Activated CD4-positive, alpha-beta memory T cell treated with anti-CD3 and anti-CD28 coated beads for 36 hours (primary cell): ENCODE measurements around the gene FAM120AOS. TPM values are rescaled to one million over a fixed set of nuclear protein-coding genes. Genes with fewer than 3 reads are reported as not detected.

Source experiments
- CTCF ChIA-PET: fragments of 350-600 bp; sonication (Branson Sonifier 250); formaldehyde crosslinking; loops from one replicate; lab custom pipeline; 2021; ENCODE audit warnings: antibody characterized with exemption, inconsistent platforms; lab: Charles Lee
- POLR2A ChIA-PET: fragments of 350-600 bp; sonication (Branson Sonifier 250); formaldehyde crosslinking; loops from one replicate; lab custom pipeline; 2021; ENCODE audit warnings: antibody characterized with exemption; lab: Charles Lee
- DNase-seq: peaks from one replicate; pipeline ENCODE4 v3.0.0-alpha.2; 2020
- H3K27ac Mint-ChIP-seq: one replicate; pipeline ENCODE4 v1.8.0; 2021; ENCODE audit warnings: mixed read lengths
- H3K27me3 Mint-ChIP-seq: one replicate; pipeline ENCODE4 v1.8.0; 2021; ENCODE audit warnings: mixed read lengths
- H3K36me3 Mint-ChIP-seq: one replicate; pipeline ENCODE4 v1.8.0; 2021; ENCODE audit warnings: mixed read lengths
- H3K4me1 Mint-ChIP-seq: one replicate; pipeline ENCODE4 v1.8.0; 2021; ENCODE audit warnings: low read depth, mixed read lengths
- H3K4me3 Mint-ChIP-seq: one replicate; pipeline ENCODE4 v1.8.0; 2021; ENCODE audit warnings: mild to moderate bottlenecking, mixed read lengths
- H3K9me3 Mint-ChIP-seq: one replicate; pipeline ENCODE4 v1.8.0; 2021; ENCODE audit warnings: mixed read lengths
- intact Hi-C: fragments of 100-400 bp; cut with micrococcal nuclease; formaldehyde crosslinking; loops from one replicate; pipeline ENCODE4 v1.15.1; 2023
- total RNA-seq, 2 experiments: library from RNA; stranded (reverse); gene quantifications; one replicate each; pipeline ENCODE4 v1.2.3, GENCODE V29; 2021

FAM120AOS gene
- total RNA-seq, 2 experiments from 2014 or later, result 35.4 to 36.4 TPM

GRCh38 chr9:93480262-93480661 is 26.9 kb upstream of the FAM120AOS start:
- no peaks in the 10 kb centered on the region for H3K27me3 Mint-ChIP-seq
- intact Hi-C loops, result no loop called here
- H3K9me3 Mint-ChIP-seq, result no peaks in the 10 kb centered on the region
- ChIA-PET POLR2A (no interaction called here), CTCF (interaction anchor here (0.7 kb wide), 1 partner anchor 10 kb away, joined by 4 read pairs; no protein-coding TSS in a partner anchor)
- H3K4me1 Mint-ChIP-seq, result peaks cover 25% of the 10 kb centered on the region
- no peak for DNase-seq
- H3K36me3 Mint-ChIP-seq, result peaks cover 40% of the 10 kb centered on the region
- H3K27ac Mint-ChIP-seq, result no peak overlapping the region
- H3K4me3 Mint-ChIP-seq, result no peak overlapping the region

GRCh38 chr9:93479726-93480125 is 26.3 kb upstream of the FAM120AOS start:
- Mint-ChIP-seq H3K4me3 (no peak overlapping the region), H3K36me3 (peaks cover 38% of the 10 kb centered on the region), H3K27ac (no peak overlapping the region), H3K4me1 (peaks cover 27% of the 10 kb centered on the region), H3K27me3 (no peaks in the 10 kb centered on the region), H3K9me3 (no peaks in the 10 kb centered on the region)
- ChIA-PET CTCF (interaction anchor here (0.7 kb wide), 1 partner anchor 11 kb away, joined by 4 read pairs; no protein-coding TSS in a partner anchor), POLR2A (no interaction called here)
- no peak for DNase-seq
- intact Hi-C loops, result no loop called here

GRCh38 chr9:93477397-93477796 is 24.0 kb upstream of the FAM120AOS start:
- H3K27me3 Mint-ChIP-seq, result no peaks in the 10 kb centered on the region
- no peak for DNase-seq
- H3K4me3 Mint-ChIP-seq, result no peak overlapping the region
- ChIA-PET POLR2A (no interaction called here), CTCF (interaction anchor here (0.6 to 1.5 kb wide), 4 partner anchors 13 to 89 kb away, joined by 3 to 6 read pairs (median 4); no protein-coding TSS in a partner anchor)
- H3K9me3 Mint-ChIP-seq, result no peaks in the 10 kb centered on the region
- no peak overlapping the region for H3K27ac Mint-ChIP-seq
- H3K36me3 Mint-ChIP-seq, result peaks cover 34% of the 10 kb centered on the region
- peaks cover 29% of the 10 kb centered on the region for H3K4me1 Mint-ChIP-seq
- intact Hi-C loops, result no loop called here

- H3K27me3 Mint-ChIP-seq, result no peaks in the 10 kb centered on the region
- DNase-seq, result no peak
- POLR2A ChIA-PET, result no interaction called here
- H3K27ac Mint-ChIP-seq, result no peak overlapping the region
- intact Hi-C loops, result no loop called here
- no peak overlapping the region for H3K4me3 Mint-ChIP-seq
- H3K36me3 Mint-ChIP-seq, result peaks cover 36% of the 10 kb centered on the region
- H3K9me3 Mint-ChIP-seq, result no peaks in the 10 kb centered on the region
- CTCF ChIA-PET, result interaction anchor here (0.8 to 1.5 kb wide), 3 partner anchors 13 to 89 kb away, joined by 3 to 6 read pairs (median 4); no protein-coding TSS in a partner anchor
- H3K4me1 Mint-ChIP-seq, result peaks cover 31% of the 10 kb centered on the region
Measured at GRCh38 chr9:93476924-93477323, 23.5 kb upstream of the FAM120AOS start.

GRCh38 chr9:93475856-93476255 is 22.5 kb upstream of the FAM120AOS start:
- Mint-ChIP-seq H3K4me1 (peaks cover 29% of the 10 kb centered on the region), H3K27ac (peak overlapping the region; percentile 60), H3K36me3 (peaks cover 37% of the 10 kb centered on the region), H3K4me3 (no peak overlapping the region), H3K9me3 (no peaks in the 10 kb centered on the region), H3K27me3 (no peaks in the 10 kb centered on the region)
- POLR2A ChIA-PET, result interaction anchor here (1.2 kb wide), 1 partner anchor 9 kb away, joined by 3 read pairs; no protein-coding TSS in a partner anchor
- intact Hi-C loops, result no loop called here
- CTCF ChIA-PET, result interaction anchor here (1.2 kb wide), 1 partner anchor 90 kb away, joined by 4 read pairs; no protein-coding TSS in a partner anchor
- no peak for DNase-seq

- DNase-seq, result no peak
- no peaks in the 10 kb centered on the region for H3K9me3 Mint-ChIP-seq
- no peaks in the 10 kb centered on the region for H3K27me3 Mint-ChIP-seq
- intact Hi-C loops, result no loop called here
- H3K4me3 Mint-ChIP-seq, result no peak overlapping the region
- CTCF ChIA-PET, result interaction anchor here (1.2 kb wide), 1 partner anchor 91 kb away, joined by 4 read pairs; no protein-coding TSS in a partner anchor
- H3K36me3 Mint-ChIP-seq, result peaks cover 41% of the 10 kb centered on the region
- H3K4me1 Mint-ChIP-seq, result peaks cover 34% of the 10 kb centered on the region
- POLR2A ChIA-PET, result interaction anchor here (1.2 kb wide), 1 partner anchor 9 kb away, joined by 3 read pairs; no protein-coding TSS in a partner anchor
- H3K27ac Mint-ChIP-seq, result peak overlapping the region; percentile 60
Measured at GRCh38 chr9:93475108-93475507, 21.7 kb upstream of the FAM120AOS start.

GRCh38 chr9:93473411-93473810 is 20.0 kb upstream of the FAM120AOS start:
- Mint-ChIP-seq H3K9me3 (no peaks in the 10 kb centered on the region), H3K27ac (no peak overlapping the region), H3K4me1 (peaks cover 42% of the 10 kb centered on the region), H3K4me3 (no peak overlapping the region), H3K27me3 (no peaks in the 10 kb centered on the region), H3K36me3 (peaks cover 38% of the 10 kb centered on the region)
- intact Hi-C loops, result no loop called here
- no peak for DNase-seq
- ChIA-PET POLR2A (interaction anchor here (1.2 kb wide), 1 partner anchor 9 kb away, joined by 3 read pairs; no protein-coding TSS in a partner anchor), CTCF (no interaction called here)

GRCh38 chr9:93471124-93471523 is 17.7 kb upstream of the FAM120AOS start:
- Mint-ChIP-seq H3K27ac (no peak overlapping the region), H3K4me3 (no peak overlapping the region), H3K27me3 (no peaks in the 10 kb centered on the region), H3K4me1 (peaks cover 59% of the 10 kb centered on the region), H3K9me3 (no peaks in the 10 kb centered on the region), H3K36me3 (peaks cover 24% of the 10 kb centered on the region)
- ChIA-PET POLR2A (no interaction called here), CTCF (no interaction called here)
- intact Hi-C loops, result no loop called here
- no peak for DNase-seq

- CTCF ChIA-PET, result no interaction called here
- intact Hi-C loops, result no loop called here
- H3K27ac Mint-ChIP-seq, result no peak overlapping the region
- peaks cover 58% of the 10 kb centered on the region for H3K4me1 Mint-ChIP-seq
- peaks cover 20% of the 10 kb centered on the region for H3K36me3 Mint-ChIP-seq
- H3K9me3 Mint-ChIP-seq, result no peaks in the 10 kb centered on the region
- POLR2A ChIA-PET, result no interaction called here
- no peaks in the 10 kb centered on the region for H3K27me3 Mint-ChIP-seq
- no peak for DNase-seq
- H3K4me3 Mint-ChIP-seq, result no peak overlapping the region
Measured at GRCh38 chr9:93470391-93470790, 17.0 kb upstream of the FAM120AOS start.

GRCh38 chr9:93468763-93469456 is 15.5 kb upstream of the FAM120AOS start:
- no peak overlapping the region for H3K27ac Mint-ChIP-seq
- no peak overlapping the region for H3K4me3 Mint-ChIP-seq
- intact Hi-C loops, result no loop called here

GRCh38 chr9:93467462-93467861 is 14.1 kb upstream of the FAM120AOS start:
- intact Hi-C loops, result no loop called here
- H3K27me3 Mint-ChIP-seq, result no peaks in the 10 kb centered on the region
- H3K9me3 Mint-ChIP-seq, result no peaks in the 10 kb centered on the region
- DNase-seq, result no peak
- peak overlapping the region; percentile 66 for H3K27ac Mint-ChIP-seq
- CTCF ChIA-PET, result no interaction called here
- POLR2A ChIA-PET, result no interaction called here
- no peak overlapping the region for H3K4me3 Mint-ChIP-seq
- peaks cover 19% of the 10 kb centered on the region for H3K36me3 Mint-ChIP-seq
- peaks cover 77% of the 10 kb centered on the region for H3K4me1 Mint-ChIP-seq

More at GRCh38 chr9:93468763-93469456, 15.5 kb upstream of the FAM120AOS start:
- CTCF ChIA-PET, result interaction anchor here (1.2 kb wide), 1 partner anchor 97 kb away, joined by 8 read pairs; no protein-coding TSS in a partner anchor
- Mint-ChIP-seq H3K4me1 (peaks cover 64% of the 10 kb centered on the region), H3K27me3 (no peaks in the 10 kb centered on the region), H3K9me3 (no peaks in the 10 kb centered on the region), H3K36me3 (peaks cover 17% of the 10 kb centered on the region)
- POLR2A ChIA-PET, result no interaction called here
- DNase-seq, result no peak

GRCh38 chr9:93467062-93467416 is 13.7 kb upstream of the FAM120AOS start:
- Mint-ChIP-seq H3K36me3 (peaks cover 15% of the 10 kb centered on the region), H3K27me3 (no peaks in the 10 kb centered on the region), H3K4me1 (peaks cover 77% of the 10 kb centered on the region), H3K4me3 (no peak overlapping the region), H3K27ac (peak overlapping the region; percentile 66), H3K9me3 (no peaks in the 10 kb centered on the region)
- CTCF ChIA-PET, result no interaction called here
- DNase-seq, result no peak
- intact Hi-C loops, result no loop called here
- POLR2A ChIA-PET, result no interaction called here
